Activated CD8-positive, alpha-beta memory T cell treated with anti-CD3 and anti-CD28 coated beads, Interleukin-2, amount 50 U/mL, for 1 hour (primary cell): ENCODE data around the gene EXOC2.
"Not testable (repeated sequence)": the region's sequence is repeated elsewhere in the genome, so short reads cannot be mapped to it uniquely, and the experiment has no call there.

Experiments used
- DNase-seq: peaks from one replicate; pipeline ENCODE4 v3.0.0-alpha.2; 2020; ENCODE audit errors: extremely low read depth

The EXOC2 gene

DNA sequence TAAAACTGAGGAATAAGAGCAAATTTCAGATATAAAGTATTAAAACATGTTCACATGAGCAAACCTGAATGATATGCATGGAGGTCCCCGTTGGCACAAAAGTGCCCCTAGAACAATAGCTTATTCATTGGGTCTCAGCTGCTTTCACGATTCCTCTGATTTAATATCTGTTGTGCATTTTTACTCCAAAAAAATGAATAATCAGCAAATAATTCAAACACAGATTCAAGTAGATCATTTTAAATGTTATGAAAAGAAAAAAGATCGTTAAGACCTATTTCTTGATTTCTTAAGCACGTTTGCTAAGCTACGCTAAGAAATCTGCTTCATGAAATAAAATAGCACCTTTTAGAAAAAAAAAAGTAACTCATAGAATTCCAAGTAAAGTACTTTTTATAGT is 57.7 kb downstream of the EXOC2 start:
- DNase-seq, result no peak

DNA sequence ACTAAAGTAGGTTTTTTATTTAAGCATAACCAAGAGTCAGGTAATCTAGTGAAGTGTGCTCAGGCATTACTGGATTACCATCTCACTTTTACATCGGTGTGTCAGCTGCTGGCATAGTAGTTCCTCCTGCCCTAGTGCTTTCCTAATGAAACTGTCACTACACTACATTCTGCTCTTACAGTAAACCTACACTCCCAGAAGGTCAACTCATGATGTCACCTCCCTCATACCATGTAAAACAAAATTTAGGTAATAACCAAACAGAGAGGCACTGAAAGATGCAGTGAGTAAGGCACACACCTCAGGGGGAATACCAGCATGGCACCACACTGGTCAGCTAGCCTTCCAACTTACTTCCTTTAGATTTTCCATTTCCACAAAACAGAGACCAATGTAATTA is 59.3 kb downstream of the EXOC2 start:
- DNase-seq, result no peak

DNA sequence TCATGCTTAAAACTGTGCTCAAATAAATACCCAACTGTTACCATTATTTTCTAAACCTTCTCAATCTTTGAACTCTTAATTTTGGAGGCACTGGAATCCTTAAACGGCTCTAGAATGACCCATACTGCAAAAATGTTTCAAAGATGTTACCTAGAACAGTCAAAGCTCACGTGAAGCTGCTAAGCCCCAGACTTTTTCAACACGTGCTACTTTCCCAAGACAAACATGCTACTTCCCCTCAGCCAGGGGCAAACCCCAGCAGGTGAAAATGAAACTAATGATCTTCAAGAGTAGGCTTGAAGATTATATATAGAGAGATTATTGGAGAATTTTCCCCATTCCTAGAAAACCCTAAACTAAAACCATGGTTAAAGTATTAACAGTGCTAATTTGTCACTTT is 64.2 kb downstream of the EXOC2 start:
- DNase-seq, result no peak

DNA sequence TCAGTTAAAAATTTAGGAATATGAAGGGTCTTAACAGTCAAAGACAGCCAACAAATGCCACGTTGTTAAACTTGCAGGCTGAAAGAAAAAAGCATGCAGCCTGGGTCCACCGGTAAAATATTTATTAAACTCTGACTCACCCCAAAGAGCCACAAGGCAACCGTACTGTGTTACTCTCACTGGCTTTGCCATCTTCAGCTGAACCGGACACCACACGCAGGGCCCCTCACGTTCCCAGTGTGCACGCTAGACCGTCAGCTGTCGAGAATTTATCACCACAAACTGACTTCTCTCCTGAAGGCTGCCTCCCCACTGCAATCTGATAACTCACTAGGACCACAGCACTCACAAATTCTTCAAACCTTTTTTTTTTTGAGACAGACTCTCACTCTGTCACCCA is 66.7 kb downstream of the EXOC2 start:
- DNase-seq, result no peak

DNA sequence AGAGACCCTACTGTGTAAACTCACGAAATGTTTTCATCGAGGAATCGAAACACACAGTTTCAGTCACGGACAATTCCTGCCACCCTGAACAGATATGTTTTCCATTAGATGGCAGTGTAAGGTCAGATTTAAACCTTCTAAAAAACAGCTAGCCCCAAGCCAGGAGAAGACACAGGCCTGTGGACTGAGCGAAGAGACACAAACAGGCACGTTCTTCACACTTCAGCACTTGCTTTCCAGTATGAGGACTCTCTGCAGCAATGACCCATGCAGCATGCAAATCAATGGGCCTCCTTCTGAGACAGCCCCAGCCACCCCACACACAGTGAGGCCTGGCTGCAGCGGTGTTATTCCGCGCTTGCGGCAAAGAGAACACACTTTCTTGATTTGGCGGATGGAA is 68.0 kb downstream of the EXOC2 start:
- no peak for DNase-seq

DNA sequence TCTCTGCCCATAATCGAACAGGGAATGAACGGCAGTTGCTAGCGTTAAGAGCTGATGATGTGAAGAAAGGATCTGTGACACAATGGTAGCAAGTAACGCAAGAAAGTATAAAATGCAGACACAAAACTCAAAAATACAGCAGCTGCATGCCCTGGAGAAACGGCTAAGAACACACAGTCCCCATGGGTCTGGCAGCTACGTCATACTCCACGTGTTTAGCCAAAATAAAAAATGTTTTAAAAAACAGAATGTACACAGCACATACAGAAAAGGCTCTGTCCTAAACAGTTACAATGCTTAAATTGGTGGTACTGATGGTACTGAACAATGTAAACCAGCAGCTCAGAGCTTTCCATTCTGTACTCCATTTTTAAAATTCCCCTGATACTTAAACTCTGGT is 70.5 kb downstream of the EXOC2 start:
- no peak for DNase-seq

DNA sequence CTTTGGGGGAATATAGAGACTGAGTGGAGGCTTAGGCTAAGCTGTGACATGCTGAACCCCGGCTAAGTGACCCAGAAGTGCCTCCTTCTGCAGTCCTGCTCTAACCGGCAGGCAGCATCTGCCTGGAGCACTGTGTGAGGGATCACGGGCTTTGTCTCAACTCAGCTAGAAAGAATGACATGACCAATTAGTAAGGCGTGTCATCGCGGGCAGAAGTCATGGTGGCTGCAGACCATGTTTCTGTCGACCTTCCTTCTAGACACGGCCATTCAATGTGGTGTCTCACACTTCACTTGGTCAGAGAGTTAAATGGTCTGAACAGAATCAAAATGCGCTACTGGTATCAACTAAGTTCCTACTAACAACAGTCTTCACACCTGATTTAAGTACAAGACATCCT is 71.0 kb downstream of the EXOC2 start:
- DNase-seq, result no peak

DNA sequence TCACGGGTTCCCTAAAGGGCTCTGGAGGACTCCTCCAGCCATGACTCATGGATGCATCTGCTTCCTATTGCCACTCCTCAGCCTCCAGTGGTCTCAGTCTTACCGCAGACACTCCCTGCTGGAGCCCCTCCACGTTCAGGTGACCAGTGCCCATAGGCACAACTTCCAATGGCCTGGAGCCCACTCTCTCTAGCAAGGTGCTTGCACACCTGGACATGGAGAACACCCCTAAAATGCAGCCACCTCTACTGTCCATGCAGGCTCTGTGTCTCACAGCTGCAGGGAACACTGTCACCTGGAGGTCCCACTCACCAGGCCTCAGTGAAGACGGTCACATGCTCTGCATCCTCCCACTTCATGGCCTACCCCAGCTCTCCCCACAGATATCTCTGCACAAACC is 72.0 kb downstream of the EXOC2 start:
- DNase-seq, result no peak

DNA sequence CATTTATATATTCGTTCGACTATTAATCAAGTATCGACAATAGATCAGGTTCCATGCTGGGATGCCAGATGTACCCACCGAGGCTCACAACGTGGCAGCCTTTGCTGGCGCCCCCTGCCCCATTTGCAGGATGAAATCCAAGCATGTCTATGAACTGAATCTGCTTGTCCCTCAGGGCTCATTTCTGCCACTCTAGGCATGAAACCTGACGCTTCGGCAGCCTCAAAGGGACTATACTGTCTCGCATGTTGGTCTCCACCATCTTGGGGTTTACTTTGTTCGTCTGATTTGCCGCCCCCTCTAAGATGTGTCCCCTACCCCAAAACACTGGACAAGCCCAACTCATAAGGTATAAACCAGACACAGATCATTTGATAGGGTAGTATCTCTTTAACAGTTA is 72.8 kb downstream of the EXOC2 start:
- DNase-seq, result no peak

DNA sequence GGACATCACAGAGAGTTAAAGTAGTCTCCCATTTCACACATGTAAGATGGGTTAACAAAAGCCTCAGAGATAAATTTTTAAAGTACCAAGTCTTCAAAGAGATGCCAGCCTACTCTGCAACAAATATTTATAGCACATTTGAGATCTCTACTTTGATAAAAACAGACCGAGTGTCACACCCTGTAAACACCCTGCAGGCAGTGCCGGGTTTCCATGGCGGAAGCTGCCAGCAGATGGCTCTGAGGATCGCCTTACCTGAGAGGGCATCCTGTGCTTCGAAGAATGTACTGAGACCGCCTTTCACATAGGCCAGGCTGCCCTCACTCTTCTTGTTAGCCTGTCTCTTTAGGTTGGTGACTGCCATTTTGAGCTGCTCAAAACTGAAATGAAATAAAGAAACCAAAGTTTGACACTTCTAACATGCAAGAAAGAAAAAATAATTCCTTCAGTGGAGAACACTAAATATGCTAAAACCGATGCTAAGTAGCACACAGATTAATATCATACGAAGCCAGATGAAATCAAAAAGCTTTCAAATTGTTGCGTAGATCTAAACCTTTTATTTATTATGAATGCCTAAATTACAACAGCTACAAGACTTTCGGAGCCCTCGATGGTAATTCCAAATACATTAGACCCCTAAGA is 75.4 kb downstream of the EXOC2 start:
- DNase-seq, result no peak

DNA sequence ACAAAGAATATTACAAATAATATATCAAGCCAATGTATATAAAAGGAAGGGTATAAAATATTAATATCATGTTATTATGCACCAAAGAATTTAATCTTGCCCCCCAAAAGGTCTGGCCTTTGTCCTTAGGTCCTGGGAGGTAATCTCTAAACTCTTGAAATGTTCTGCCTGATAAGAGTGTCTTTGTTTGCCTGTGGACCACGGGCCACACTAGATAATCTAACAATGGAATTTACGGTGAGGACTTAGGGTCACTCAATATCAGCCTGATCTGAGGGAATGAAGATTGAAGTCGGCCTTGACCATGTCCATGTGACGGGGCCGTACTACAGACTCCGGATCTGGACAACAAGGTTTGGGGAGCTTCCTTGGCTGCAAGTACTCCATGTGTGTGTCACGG is 79.0 kb downstream of the EXOC2 start:
- DNase-seq, result no peak

DNA sequence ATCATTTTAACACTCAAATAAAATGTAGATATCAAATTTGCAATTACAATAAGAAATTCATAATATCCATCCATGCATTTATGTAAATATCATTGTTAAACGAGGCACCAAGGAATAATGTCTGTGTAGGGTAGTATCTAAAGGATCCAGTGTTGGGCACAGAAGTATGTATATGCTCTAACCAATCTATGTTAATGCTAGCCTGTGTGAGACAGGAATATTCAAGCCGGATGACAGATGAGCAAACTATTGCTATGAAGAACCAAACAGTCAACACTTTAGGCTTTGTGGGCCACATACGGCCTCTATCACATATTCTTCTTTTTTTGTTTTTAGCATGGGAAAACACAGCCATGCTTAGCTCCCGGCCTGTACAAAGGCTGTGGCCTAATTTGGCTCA is 81.0 kb downstream of the EXOC2 start:
- no peak for DNase-seq

DNA sequence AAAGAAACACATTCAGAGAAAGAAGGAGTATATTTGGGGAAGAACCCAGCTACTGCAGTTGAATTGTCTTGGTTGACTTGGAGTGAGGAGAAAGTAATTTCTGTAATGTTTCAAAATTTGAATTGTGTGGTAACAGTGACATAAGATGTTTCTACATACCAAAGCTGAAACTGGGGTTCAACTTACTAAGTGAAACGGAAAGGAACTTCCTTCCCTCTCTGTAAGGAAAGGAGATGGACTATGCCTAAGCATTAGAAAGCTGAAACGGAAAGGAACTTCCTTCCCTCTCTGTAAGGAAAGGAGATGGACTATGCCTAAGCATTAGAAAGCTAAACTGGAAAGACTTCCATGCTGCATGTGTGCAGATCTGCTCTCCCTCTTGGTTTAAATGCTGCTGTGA is 82.1 kb downstream of the EXOC2 start:
- DNase-seq, result no peak

DNA sequence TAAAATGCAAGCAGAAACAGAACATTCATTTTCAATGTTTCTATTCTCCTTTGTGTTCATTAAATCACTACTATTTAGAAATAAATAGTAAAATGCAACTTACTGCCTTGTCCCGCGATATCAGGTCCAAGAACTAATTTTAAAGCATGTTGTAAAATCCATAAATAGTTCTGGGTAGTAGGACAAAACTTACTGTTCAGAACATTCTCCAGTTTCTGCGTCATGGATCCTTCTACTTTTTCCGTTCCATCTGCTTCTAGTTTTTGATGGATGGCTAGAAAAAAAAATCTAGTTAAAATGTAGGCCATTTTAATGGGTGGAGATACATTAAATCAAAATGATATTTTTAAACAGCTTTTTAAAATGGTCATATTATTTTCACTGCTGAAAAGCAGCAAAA is 83.0 kb downstream of the EXOC2 start:
- no peak for DNase-seq

DNA sequence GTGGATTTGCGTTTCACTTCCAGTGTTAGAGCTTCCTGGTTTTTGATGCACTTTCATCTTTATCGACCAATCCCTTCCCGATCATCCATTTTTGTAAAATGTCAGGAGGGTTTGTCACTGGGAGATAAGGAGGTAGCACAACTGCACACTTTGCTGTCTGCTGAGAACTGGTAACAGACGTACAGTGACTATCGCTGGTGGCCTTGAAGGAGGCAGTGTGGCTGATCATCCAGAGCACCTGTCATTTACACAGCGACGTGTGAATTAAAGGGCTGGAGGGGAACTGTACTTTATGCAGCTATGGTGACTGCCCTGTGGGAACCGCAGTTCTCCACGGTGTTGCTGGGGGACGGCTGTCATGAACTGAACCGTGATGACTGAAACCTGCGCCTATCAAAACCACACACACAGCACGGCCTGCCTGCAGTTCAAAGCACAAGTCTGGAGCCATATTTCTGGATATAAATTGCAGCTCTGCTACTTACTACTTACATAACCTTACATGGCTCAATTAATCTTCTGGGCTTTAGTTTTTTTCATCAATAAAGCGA is 86.0 kb downstream of the EXOC2 start:
- no peak for DNase-seq

DNA sequence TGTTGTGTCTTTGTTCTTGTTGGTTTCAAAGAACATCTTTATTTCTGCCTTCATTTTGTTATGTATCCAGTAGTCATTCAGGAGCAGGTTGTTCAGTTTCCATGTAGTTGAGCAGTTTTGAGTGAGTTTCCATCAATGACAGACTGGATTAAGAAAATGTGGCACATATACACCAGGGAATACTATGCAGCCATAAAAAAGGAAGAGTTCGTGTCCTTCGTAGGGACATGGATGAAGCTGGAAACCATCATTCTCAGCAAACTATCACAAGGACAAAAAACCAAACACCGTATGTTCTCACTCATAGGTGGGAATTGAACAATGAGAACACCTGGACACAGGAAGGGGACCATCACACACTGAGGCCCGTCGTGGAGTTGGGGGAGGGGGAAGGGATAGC is 87.0 kb downstream of the EXOC2 start:
- not testable (repeated sequence) for DNase-seq

DNA sequence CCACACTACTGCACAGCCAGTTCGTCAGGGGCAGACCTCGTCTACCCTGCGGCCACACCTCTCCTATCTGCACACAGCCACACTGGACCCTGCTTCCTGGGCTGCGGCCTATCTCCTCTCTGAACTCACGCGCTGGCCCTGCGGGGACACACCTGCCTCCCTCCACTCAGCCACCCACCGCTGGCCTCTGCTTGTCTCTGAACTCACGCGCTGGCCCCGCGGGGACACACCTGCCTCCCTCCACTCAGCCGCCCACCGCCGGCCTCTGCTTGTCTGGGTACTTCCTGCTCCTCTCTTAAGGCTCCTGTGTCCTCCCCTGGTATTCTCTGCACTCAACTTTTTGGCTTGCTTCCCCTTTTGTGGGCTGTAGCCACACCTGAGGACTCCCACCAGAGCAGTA is 88.4 kb downstream of the EXOC2 start:
- DNase-seq, result no peak

DNA sequence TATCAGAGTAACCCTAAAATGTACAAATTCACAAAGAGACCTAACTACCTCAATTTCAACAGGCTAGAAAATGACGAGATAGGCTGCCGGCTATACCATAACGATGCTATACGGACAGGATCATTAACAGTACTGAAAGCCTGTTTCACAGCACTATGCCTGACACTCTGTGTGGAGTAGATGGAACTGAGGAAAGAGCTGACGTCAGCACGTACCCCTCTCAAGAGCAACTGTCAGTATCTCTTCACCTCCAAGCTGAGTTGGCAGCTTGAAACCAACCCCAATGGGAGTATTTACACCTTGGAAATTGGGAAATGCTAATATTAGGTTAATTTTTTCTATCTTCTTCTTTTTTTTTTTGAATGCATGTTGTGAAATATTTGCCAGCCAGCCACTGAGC is 89.7 kb downstream of the EXOC2 start:
- DNase-seq, result no peak

DNA sequence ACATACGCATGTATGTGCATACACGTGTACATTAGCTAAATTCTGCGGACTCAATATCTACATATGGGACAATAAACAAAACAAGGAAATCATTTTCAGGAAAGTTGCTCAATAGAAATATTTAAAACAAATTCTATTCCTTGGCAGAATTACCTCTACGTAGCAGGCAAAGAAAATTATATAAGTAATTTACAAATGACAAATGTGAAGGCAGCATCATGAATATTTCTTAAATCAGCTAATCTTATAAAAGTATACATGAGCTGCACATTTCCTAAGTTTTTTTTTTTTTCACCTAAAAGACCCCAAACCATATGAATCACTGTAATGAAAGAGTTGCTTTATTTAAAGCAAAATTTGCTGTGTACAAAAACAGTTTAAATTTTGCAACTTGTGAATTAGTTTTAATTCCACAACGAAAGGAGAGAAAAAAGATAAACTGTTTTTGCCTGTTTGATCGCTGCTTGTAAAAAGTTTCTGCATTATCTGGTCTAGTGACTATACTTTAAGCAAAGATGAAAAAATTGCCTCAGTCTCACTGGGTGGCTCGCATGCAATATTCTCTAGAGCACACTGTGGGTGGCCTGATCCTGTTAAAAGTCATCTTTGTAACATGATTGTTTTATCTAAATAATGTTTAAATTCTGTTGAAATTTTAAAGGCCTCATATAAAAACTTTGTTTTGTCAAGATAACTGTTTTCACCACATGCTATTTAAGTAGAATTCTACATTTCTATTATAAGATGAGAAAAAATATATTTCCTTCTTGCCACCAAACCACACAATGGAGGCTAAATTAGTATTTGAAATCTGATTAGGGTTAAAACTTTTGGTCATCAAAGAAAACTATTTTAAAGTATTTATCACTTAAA is 93.1 kb downstream of the EXOC2 start:
- no peak for DNase-seq

DNA sequence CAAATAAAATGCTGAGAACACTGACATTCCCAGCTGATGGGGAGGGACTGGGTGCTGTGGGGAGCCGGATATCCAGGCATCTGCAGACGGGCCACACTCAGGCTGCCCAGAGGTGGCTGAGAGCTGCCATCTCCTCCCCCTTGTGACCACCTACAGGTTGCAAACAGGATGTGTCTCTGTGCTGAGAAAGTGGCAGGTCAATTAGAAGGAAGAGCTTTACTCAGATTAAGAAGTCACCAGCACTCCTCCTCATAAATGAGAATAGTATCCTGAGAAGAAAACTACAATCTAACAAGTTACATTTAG is 99.1 kb downstream of the EXOC2 start:
- no peak for DNase-seq

DNA sequence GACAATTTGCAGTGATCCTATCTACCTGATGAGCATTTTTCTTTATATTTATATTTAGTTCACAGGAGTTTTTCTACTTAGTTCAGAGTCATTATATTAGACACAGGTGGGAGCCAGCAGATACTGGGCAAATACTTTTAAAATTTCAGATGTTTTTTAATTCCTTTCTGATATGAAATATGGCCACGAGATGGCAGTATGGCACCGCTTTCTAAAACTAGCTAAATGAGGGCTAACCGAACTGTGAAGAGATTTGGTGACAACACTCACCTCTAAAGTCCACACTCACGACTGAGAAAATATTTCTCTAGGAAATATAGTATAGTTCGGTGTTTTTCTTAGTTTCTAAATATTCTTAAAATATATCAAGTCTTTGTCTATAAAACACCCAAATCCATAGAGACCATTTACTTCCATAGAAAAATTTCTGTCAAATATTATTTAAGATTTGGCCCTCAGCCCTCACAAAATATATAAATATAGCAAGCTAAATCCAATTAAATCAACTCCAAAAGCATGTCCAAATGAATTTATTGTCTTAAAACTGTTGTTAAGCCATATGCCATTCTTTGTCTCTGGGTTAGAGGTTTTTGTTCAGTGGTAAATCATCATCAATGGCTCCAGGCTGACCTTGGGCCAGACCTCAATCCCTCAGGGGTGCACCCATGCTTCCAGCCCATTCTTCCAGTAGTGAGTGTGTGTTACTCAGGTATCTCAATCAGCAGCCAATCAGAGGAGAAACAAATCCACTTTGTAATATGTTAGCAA is 99.6 kb downstream of the EXOC2 start:
- peak; percentile 29 for DNase-seq

DNA sequence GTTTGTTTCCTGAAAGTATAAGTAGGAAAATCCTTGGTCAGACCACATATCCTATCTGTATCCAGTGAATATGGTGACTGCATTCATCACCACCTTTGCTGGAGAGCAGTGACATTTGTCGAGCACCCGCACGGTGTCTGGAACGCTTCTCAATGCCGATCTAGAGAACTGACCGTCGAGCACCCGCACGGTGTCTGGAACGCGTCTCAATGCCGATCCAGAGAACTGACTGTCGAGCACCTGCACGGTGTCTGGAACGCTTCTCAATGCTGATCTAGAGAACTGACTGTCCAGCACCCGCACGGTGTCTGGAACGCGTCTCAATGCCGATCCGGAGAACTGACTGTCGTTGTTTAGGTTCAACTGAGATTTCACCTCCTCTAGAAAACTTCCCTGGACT is 103.8 kb downstream of the EXOC2 start:
- no peak for DNase-seq

DNA sequence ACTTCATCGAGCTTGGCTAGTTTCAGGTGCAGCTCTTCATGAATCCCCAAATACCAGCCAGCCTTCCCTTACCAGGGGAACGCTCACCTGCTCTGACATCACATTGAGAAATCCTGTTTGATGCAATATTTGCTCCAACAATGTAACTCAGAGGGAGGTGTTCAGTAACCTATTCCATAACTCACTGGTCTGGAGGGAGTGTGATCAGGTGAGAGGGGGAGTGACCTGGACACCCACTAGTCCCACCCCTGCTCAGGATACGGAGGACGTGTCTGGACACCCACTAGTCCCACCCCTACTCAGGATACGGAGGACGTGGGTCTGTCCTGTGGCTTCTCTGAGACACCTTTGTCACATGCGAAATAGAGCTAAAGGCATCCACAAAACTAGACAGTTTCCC is 106.4 kb downstream of the EXOC2 start:
- DNase-seq, result no peak
